HG03457 (cell line): ENCODE data around the gene HCRT.
"Not testable (repeated sequence)": the region's sequence is repeated elsewhere in the genome, so short reads cannot be mapped to it uniquely, and the experiment has no call there.

Source experiments
- ATAC-seq: cut with Tn5 transposase; IDR thresholded peaks from one replicate; pipeline ENCODE4 v1.9.1; 2021; ENCODE audit warnings: moderate number of reproducible peaks; ENCODE audit not compliant: unreplicated experiment

Gene HCRT, protein sequence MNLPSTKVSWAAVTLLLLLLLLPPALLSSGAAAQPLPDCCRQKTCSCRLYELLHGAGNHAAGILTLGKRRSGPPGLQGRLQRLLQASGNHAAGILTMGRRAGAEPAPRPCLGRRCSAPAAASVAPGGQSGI

GRCh38 chr17:42184713-42185620 lies at the start of gene HCRT:
Gene HCRT (minus strand): TSS chr17:42185452. CDS start chr17:42185365, 87 bp downstream.
- ATAC-seq: no peak

- ATAC-seq: no peak
These were observed 48.7 kb upstream of the HCRT start for GRCh38 chr17:42233994-42234393.

GRCh38 chr17:42233156-42233555 lies 47.9 kb upstream of the HCRT start:
- no peak for ATAC-seq

DNA sequence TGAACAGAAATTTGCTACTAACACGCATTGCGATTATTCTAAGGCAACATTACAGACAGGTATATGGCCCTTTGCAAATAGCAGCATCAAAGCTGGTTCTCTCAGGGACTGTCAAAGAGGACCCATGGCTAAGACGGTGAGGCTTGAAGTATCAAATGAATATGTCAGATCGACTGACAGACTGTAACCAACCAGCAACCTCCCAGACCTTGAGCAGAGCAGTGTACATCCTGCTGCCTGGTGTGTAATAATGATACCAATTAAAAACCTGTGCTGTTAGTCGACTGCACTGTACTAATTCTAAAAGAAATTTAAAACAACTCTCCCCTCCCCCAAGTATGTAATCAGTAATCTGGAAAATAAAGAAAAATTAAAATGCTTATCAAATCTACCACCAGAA lies 45.0 kb upstream of the HCRT start:
- no peak for ATAC-seq

DNA sequence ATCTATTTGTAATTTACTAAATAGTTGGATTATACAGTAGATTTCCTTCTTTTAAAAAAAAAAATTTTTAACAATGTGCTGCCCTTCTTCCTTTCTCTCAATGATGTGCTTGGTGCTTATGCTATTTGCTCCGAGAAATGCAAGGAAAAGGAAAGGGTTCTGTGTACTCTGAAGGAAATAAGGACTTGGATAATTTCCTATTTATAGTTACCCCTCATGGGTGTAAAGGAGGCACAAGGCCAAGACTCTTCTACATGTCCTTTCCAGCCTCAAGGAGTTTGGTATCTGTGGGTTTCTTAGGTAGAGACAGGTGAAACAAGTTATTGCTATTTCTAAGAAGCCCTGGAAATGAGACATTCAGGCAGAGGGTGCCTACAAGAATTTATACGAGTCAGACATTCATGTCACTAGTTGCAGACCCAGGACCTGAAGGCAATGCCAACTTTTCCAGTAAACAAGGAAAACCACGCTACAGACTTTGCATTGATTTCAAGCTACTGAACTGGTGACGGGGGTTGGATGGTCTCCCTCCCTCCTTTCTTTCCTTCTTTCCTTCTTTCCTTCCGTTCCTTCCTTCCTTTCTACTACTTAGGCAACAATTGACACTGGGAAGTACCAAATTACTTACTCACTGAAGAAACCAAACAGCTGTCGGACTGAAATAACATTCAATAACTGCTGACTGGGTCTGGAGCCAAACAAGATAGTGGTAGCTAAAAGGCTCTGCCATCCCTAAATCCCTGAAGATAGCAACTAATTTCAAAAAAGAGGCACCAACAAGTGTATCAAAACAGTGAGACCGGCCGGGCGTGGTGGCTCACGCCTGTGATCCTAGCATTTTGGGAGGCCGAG lies 42.8 kb upstream of the HCRT start:
- no peak for ATAC-seq

DNA sequence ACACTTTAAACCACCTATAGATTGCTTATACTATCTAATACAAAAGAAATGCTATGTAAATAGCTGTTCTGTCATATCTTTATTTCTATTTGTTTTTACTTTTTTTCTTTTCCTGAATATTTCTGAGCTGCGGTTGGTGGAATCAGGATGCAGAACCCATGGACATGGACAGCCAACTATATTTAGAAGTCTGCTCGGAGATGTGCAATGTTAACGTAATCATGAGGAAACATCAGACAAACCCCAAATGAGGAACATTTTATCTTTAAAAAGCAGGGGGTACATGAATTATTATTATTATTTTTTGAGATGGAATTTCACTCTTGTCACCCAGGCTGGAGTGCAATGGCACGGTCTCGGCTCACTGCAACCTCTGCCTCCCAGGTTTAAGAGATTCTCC lies 40.4 kb upstream of the HCRT start:
- ATAC-seq: no peak

DNA sequence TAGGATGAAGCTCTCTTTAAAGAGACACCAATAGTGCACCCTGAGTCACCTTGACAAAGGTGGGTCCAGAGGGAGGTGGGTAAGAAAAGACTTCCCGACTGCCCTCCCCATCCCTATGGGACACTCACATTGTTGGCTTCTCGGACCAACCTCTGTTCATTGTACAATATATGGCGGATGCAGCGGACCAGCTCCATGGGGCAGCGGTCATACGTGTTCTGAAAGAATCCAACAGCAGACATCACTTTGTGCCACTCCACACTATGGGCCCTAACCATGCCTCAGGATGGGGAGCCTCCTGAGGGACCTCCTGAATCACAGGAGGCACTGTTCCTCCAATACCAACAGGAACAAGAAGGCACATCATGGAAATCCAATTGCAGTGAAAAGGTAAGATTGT lies 39.4 kb upstream of the HCRT start:
- ATAC-seq: no peak

DNA sequence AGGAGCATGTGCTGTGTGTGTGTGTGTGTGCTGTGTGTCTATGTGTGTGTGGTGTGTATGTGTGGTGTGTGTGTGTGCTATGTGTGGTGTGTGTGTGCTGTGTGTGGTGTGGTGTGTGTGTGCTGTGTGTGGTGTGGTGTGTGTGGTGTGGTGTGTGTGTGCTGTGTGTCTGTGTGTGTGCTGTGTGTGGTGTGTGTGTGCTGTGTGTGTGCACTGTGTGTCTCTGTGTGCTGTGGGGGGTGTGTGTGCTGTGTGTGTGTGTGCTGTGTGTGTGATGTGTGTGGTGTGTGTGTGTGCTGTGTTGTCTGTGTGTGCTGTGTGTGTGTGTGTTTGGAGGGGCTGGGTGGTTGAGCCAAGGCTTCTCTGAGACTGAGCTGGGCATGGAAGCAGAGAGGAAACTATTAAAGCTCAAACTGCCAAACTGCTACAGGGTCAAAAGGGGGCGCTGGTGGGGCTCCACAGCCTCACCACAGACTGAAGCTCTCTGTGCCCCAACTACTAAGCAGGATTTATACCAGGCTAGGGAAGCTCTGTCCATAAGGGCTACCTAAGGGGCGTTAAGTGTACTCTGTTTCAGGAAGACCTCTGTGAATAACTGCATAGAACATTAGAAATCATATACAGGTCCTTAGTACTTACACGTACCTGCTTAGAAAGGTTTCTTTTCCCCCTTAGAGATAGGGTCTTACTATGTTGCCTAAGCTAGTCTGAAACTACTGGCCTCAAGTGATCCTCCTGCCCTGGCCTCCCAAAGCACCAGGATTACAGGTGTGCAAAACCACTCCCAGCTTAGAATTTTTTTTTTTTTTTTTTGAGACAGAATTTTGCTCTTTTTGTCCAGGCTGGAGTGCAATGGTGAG lies 36.9 kb upstream of the HCRT start:
- no peak for ATAC-seq

DNA sequence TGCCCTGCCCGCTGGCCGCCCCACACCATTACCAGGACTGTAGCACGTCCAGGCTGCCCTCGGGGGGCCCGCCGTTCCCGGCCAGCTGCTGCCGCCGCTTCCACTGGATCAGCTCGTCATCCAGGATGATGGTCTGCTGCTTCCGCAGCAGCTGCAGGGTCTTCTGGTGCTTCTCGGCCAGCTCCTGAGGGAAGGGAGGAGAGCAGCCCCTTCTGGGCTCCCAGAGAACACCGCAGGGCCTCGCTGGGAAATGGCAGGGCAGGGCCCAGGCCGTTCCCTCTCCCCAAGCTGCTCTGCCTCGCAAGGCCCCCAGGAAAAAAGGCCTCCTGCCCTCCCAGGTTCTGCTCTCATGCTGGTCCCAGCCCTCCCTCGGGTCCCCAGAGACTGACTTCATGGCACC lies 34.0 kb upstream of the HCRT start:
- ATAC-seq: not testable (repeated sequence)

DNA sequence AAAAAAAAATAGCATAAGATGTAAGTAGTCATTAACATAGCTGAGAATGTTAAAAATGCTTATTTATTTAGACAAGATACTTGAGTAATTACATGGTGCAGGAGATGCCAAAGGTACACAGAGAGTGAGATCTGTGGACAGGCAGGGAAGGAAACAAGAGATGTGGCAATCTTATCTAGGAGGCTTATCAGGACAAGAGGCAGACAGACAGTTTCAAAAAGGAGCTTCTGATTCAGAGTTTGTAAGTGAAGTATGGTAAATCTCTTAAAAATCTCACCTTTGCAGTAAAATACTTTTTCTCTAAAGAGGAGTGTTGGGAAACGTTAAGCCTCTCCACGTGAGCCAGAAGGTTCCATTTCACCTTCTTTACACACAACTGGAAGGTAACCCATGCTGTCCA lies 28.9 kb upstream of the HCRT start:
- no peak for ATAC-seq

GRCh38 chr17:42212382-42212781 lies 27.1 kb upstream of the HCRT start:
- no peak for ATAC-seq

DNA sequence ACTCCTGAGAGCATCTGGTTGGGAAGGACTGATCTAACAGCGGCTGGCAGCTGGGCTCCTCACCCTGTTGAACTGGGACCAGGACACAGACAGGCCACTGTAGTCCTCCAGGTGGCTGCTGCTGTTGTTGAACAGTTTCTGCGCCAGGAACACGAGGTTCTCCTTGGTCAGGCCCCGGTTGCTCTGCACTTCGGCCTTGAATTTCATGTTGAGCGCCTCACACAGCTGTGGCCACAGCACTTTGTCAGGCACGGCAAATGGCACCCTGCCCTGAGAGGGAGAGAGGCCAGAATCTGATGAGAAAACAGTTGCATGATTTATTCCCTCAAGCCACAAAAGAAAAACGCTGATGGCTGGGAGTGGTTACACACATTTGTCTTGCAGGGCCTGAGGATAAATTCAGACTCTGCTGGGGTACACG lies 26.7 kb upstream of the HCRT start:
- ATAC-seq: not testable (repeated sequence)

DNA sequence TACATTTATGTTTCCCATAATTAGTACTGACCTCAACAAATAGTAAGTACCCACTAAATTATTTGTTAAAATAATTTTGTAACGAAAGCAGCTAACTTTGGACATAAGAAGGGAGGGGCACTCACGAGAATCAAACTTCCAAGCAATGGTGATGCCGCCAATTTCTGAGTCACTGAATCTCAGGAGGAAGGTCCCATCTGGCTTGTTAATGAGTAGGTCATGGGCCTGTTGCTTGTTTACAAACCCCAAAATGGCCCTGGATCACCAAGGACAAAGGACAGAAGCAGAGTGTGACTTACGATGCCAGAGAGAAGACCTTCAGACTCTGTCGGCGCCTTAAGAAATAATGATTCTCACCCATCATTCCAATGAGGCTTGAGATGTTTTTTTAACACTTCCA lies 24.8 kb upstream of the HCRT start:
- no peak for ATAC-seq

GRCh38 chr17:42206153-42206612 lies 20.9 kb upstream of the HCRT start:
- not testable (repeated sequence) for ATAC-seq

GRCh38 chr17:42203354-42203753 lies 18.1 kb upstream of the HCRT start:
- no peak for ATAC-seq

- no peak for ATAC-seq
These were observed 17.4 kb upstream of the HCRT start for GRCh38 chr17:42202696-42203095.

DNA sequence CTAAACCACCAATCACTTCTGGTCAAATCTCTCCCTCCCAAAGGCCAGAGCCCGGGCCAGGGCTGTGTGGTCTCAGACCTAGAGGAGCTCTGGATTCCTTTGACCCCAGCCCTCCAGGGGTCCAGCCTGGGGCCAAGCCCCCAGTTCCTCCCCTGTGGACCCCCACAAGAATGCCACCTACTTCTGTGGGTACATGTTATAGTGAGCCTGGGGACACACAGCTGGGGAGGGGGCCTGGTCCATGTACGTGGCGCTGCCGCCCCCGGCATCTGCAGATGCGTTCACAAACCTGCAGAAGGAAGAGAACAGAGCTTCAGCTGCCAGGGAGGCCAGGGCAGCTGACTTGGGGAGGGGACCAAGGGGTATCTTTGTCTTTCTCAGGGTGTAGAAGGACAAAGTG lies 16.9 kb upstream of the HCRT start:
- no peak for ATAC-seq

GRCh38 chr17:42201458-42201772 lies 16.2 kb upstream of the HCRT start:
- no peak for ATAC-seq

GRCh38 chr17:42200706-42201457 lies 15.6 kb upstream of the HCRT start:
- ATAC-seq: no peak

GRCh38 chr17:42199416-42200011 lies 14.3 kb upstream of the HCRT start:
- no peak for ATAC-seq
